ENCODE measurements around the gene LARP7.

LARP7 gene

DNA sequence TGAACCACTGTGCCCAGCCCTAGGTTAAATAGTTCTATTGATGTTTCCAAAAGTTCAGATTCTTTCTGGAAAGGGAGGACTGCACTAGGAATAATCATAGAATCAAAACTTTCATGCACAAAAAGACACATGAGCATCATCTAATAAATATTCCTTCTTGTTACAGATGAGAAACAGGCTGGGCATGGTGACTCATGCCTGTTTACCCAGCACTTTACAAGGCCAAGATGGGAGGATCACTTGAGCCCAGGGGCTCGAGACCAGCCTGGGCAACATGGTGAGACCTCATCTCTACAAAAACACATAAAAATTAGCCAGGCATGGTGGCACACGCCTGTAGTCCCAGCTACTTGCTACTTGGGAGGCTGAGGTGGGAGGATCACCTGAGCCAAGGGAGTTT is 27.7 kb downstream of the LARP7 start:
- no peaks in the 10 kb centered on the region for H3K27me3 ChIP-seq (ENCODE audit: low read length)
- no peaks in the 10 kb centered on the region for H3K36me3 ChIP-seq (ENCODE audit: low read length)
- H3F3A ChIP-seq (ENCODE audit: insufficient read depth), result no peaks in the 10 kb centered on the region
- no peaks in the 10 kb centered on the region for H3K9me2 ChIP-seq (replicated peaks; ENCODE audit: insufficient read depth, low read length)
- no peak overlapping the region for H2AFZ ChIP-seq (ENCODE audit: low read depth, low read length, severe bottlenecking)
- TF ChIP-seq CTCF (IDR thresholded peaks at IDR 0.05; ENCODE audit: insufficient read depth, low read length, poor library complexity, severe bottlenecking) (no peak), EZH2phosphoT487 (conservative IDR thresholded peaks at IDR 0.05; ENCODE audit: low read length) (no peak)
- no peak overlapping the region for H3K9ac ChIP-seq (ENCODE audit: low read length)
- no peaks in the 10 kb centered on the region for H3K9me3 ChIP-seq (ENCODE audit: insufficient read depth, low read length)
- H3K4me2 ChIP-seq (ENCODE audit: low read depth, low read length, poor library complexity, severe bottlenecking), result no peak overlapping the region
- no peak overlapping the region for H3K27ac ChIP-seq (ENCODE audit: low read depth, low read length)
- no peak overlapping the region for H3K4me3 ChIP-seq (ENCODE audit: insufficient read depth, low read length, poor library complexity, severe bottlenecking)
- no peaks in the 10 kb centered on the region for H3K79me2 ChIP-seq (ENCODE audit: insufficient read depth, low read length)
- H4K20me1 ChIP-seq (ENCODE audit: low read depth, low read length), result no peaks in the 10 kb centered on the region

DNA sequence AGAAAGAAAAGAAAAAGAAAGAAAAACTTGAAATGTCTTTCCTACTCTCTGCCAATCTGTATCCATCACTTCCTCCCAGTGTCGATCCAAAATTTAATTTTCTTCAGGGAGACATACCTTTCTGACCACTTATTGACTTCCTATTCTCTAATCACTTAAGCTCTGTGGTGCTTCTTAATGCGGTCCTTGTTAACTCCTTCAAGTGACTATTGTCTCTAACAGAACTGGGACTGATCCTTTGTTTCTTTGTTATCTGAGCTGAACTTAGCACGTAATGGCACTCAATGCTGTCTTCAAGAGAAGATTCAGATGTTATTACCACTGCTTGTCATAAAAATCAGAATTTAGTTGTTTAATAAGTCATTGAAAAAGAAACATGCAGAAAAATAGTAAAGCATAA is 31.2 kb downstream of the LARP7 start:
- no peak overlapping the region for H2AFZ ChIP-seq (ENCODE audit: low read depth, low read length, severe bottlenecking)

DNA sequence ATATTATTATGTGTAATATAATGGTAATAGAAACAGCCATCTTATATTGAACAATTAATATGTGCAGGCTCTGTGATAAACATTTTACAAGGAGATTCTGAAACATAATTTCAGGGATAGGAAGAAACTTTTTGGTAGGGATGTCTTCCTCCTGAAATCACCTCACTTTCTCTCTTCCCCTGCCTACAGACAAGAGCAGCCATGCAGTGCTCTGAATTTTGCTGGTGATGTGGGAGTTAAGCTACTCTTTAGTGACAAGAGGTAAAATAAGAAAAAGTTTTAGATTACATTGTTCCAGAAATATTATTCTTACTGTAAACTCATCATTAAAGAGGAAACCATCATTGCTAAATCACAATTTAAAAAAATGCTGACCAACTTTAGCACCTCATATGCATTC is 36.1 kb downstream of the LARP7 start:
- Histone ChIP-seq H3F3A (ENCODE audit: insufficient read depth) (no peaks in the 10 kb centered on the region), H3K4me2 (ENCODE audit: low read depth, low read length, poor library complexity, severe bottlenecking) (no peak overlapping the region), H3K9me3 (ENCODE audit: insufficient read depth, low read length) (no peaks in the 10 kb centered on the region), H3K4me3 (ENCODE audit: insufficient read depth, low read length, poor library complexity, severe bottlenecking) (no peak overlapping the region), H3K9me2 (replicated peaks; ENCODE audit: insufficient read depth, low read length) (no peaks in the 10 kb centered on the region), H4K20me1 (ENCODE audit: low read depth, low read length) (no peaks in the 10 kb centered on the region), H3K27ac (ENCODE audit: low read depth, low read length) (no peak overlapping the region), H3K79me2 (ENCODE audit: insufficient read depth, low read length) (no peaks in the 10 kb centered on the region), H3K36me3 (ENCODE audit: low read length) (no peaks in the 10 kb centered on the region), H2AFZ (ENCODE audit: low read depth, low read length, severe bottlenecking) (no peak overlapping the region), H3K27me3 (ENCODE audit: low read length) (no peaks in the 10 kb centered on the region), H3K9ac (ENCODE audit: low read length) (no peak overlapping the region)
- TF ChIP-seq EZH2phosphoT487 (conservative IDR thresholded peaks at IDR 0.05; ENCODE audit: low read length), result no peak
- no peak for TF ChIP-seq CTCF (IDR thresholded peaks at IDR 0.05; ENCODE audit: insufficient read depth, low read length, poor library complexity, severe bottlenecking)

More for the DNA sequence above, 31.2 kb downstream of the LARP7 start:
- H3K9ac ChIP-seq (ENCODE audit: low read length), result no peak overlapping the region
- H3K79me2 ChIP-seq (ENCODE audit: insufficient read depth, low read length), result no peaks in the 10 kb centered on the region
- H3K9me2 ChIP-seq (replicated peaks; ENCODE audit: insufficient read depth, low read length), result no peaks in the 10 kb centered on the region
- H3K27me3 ChIP-seq (ENCODE audit: low read length), result no peaks in the 10 kb centered on the region
- TF ChIP-seq EZH2phosphoT487 (conservative IDR thresholded peaks at IDR 0.05; ENCODE audit: low read length), result no peak
- TF ChIP-seq CTCF (IDR thresholded peaks at IDR 0.05; ENCODE audit: insufficient read depth, low read length, poor library complexity, severe bottlenecking), result no peak
- H3K36me3 ChIP-seq (ENCODE audit: low read length), result no peaks in the 10 kb centered on the region
- H3F3A ChIP-seq (ENCODE audit: insufficient read depth), result no peaks in the 10 kb centered on the region
- H3K4me2 ChIP-seq (ENCODE audit: low read depth, low read length, poor library complexity, severe bottlenecking), result no peak overlapping the region
- no peak overlapping the region for H3K4me3 ChIP-seq (ENCODE audit: insufficient read depth, low read length, poor library complexity, severe bottlenecking)
- no peak overlapping the region for H3K27ac ChIP-seq (ENCODE audit: low read depth, low read length)
- H4K20me1 ChIP-seq (ENCODE audit: low read depth, low read length), result no peaks in the 10 kb centered on the region
- H3K9me3 ChIP-seq (ENCODE audit: insufficient read depth, low read length), result no peaks in the 10 kb centered on the region

Measured in SU-DHL-6 (cell line).